ENCODE measurements around the gene PHLDA2. TPM values are rescaled to one million over a fixed set of nuclear protein-coding genes. Genes with fewer than 3 reads are reported as not detected.

PHLDA2 gene
- polyA plus RNA-seq, 4 donors = 5.7 to 55.1 (median 25.2) TPM

DNA sequence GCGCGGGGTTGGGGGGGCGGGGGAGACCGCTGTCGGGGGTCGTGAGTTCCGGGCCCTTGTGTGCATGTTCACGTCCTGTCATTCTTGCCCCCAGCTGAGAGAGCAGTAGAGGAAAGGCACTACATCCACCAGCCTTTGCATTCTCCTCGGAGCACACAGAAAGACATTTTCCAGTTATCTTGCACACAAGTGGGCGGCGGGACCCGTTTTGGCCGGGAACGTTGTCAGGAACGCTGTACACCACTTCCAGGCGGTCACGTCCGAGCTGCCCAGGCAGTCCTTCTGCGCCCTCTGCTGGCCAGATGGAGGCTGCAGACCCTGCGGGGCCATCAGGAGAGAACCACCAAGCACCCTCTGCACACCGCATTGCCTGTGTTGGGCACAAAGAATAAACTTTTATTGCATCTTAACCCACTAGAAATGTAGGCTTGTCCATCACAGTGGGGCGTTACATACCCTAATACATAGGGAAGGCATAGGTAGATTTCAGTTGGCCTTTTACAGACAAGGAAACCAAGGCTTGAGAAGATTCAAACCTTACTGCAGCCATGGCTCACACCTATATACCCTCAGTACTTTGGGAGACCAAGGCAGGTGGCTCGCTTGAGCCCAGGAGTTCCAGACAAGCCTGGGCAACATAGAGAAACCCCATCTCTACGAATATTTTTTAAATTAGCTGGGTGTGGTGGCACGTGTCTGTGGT is 40.8 kb downstream of the PHLDA2 start:
- peaks cover 0 to 4% (median 0%) of the 10 kb centered on the region in 3 donors for H3K36me3 ChIP-seq (ENCODE audit: control insufficient read depth in 3 of 3, insufficient read depth in 2 of 3, low read depth in 1 of 3, low read length in 3 of 3)
- H3K27ac ChIP-seq (ENCODE audit: low read depth in 1 of 3, low read length in 2 of 3) = no peak overlapping the region
- FAIRE-seq = no peak
- H3K9me3 ChIP-seq (ENCODE audit: control insufficient read depth in 2 of 2, insufficient read depth in 1 of 2, low read depth in 1 of 2, low read length in 1 of 2) = peaks cover 0 to 10% of the 10 kb centered on the region in 2 donors
- peaks cover 0 to 35% (median 3%) of the 10 kb centered on the region in 3 donors for H3K4me1 ChIP-seq (ENCODE audit: control insufficient read depth in 3 of 3, insufficient read depth in 2 of 3, low read depth in 1 of 3, low read length in 2 of 3)
- H3K27me3 ChIP-seq (ENCODE audit: control insufficient read depth in 3 of 3, insufficient read depth in 3 of 3, low read length in 3 of 3) = peaks cover 0 to 2% (median 0%) of the 10 kb centered on the region in 3 donors
- H3K4me3 ChIP-seq (ENCODE audit: low read depth in 1 of 3, low read length in 3 of 3) = no peak overlapping the region
- 22 to 31% (median 27%) methylated on average over 25 of the region's 25 CpGs for WGBS, 3 donors
- DNase-seq = peak; percentile 84 to 90

DNA sequence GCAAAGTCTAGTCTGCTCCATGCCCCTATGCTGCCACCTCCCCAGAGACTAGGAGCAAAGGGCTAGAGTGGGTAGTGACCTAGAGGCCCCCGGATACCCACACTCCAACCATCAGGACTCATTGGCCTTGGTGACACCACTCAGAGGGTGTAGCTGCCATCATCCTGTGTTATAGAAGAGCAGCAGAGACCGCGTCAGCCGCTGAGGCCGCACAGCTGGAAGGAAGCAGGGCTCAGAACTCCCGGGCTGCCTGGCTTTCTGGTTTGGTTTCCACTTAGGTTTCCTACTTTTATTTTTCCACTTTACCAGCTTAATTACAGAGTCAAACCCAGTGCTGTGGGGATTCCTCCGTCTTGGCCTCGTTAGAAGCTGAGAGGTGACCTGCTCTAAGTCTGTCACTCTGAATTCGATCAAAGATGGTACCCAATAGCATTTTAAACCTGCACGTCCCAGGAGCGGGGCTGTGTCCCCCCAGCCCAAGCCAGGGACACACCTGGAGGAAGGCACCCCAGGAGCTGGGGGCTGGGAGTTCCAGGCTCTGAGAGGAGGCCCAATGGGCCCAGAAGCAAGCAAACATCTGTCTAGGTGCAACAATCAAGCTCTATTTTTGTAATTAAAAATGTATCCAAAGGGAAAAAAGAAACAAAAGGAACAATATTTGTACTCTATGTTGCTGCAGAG is 41.6 kb downstream of the PHLDA2 start:
- WGBS, 3 donors = 46 to 64% (median 58%) methylated on average over 11 of the region's 11 CpGs
- H3K4me3 ChIP-seq (ENCODE audit: low read depth in 1 of 3, low read length in 3 of 3) = no peak overlapping the region
- FAIRE-seq = no peak
- peak overlapping the region in 1 of 3 donors; percentile 24 for H3K27ac ChIP-seq (ENCODE audit: low read depth in 1 of 3, low read length in 2 of 3)
- H3K9me3 ChIP-seq (ENCODE audit: control insufficient read depth in 2 of 2, insufficient read depth in 1 of 2, low read depth in 1 of 2, low read length in 1 of 2) = peaks cover 0 to 10% of the 10 kb centered on the region in 2 donors
- peaks cover 0 to 11% (median 0%) of the 10 kb centered on the region in 3 donors for H3K36me3 ChIP-seq (ENCODE audit: control insufficient read depth in 3 of 3, insufficient read depth in 2 of 3, low read depth in 1 of 3, low read length in 3 of 3)
- DNase-seq = no peak
- H3K27me3 ChIP-seq (ENCODE audit: control insufficient read depth in 3 of 3, insufficient read depth in 3 of 3, low read length in 3 of 3) = peaks cover 0 to 2% (median 0%) of the 10 kb centered on the region in 3 donors
- H3K4me1 ChIP-seq (ENCODE audit: control insufficient read depth in 3 of 3, insufficient read depth in 2 of 3, low read depth in 1 of 3, low read length in 2 of 3) = peaks cover 0 to 40% (median 3%) of the 10 kb centered on the region in 3 donors

- no peak overlapping the region for H3K4me3 ChIP-seq (ENCODE audit: low read depth in 1 of 3, low read length in 3 of 3)
- H3K27ac ChIP-seq (ENCODE audit: low read depth in 1 of 3, low read length in 2 of 3) = peak overlapping the region in 1 of 3 donors; percentile 66
- H3K9me3 ChIP-seq (ENCODE audit: control insufficient read depth in 2 of 2, insufficient read depth in 1 of 2, low read depth in 1 of 2, low read length in 1 of 2) = peaks cover 0 to 10% of the 10 kb centered on the region in 2 donors
- FAIRE-seq (no peak), DNase-seq (no peak)
- peaks cover 0 to 38% (median 2%) of the 10 kb centered on the region in 3 donors for H3K4me1 ChIP-seq (ENCODE audit: control insufficient read depth in 3 of 3, insufficient read depth in 2 of 3, low read depth in 1 of 3, low read length in 2 of 3)
- WGBS, 3 donors = 76 to 81% (median 77%) methylated on average over 5 of the region's 5 CpGs
- H3K27me3 ChIP-seq (ENCODE audit: control insufficient read depth in 3 of 3, insufficient read depth in 3 of 3, low read length in 3 of 3) = peaks cover 0 to 2% (median 0%) of the 10 kb centered on the region in 3 donors
- H3K36me3 ChIP-seq (ENCODE audit: control insufficient read depth in 3 of 3, insufficient read depth in 2 of 3, low read depth in 1 of 3, low read length in 3 of 3) = peaks cover 0 to 16% (median 0%) of the 10 kb centered on the region in 3 donors
These were observed 42.3 kb downstream of the PHLDA2 start for GRCh38 chr11:2886936-2887335.

- peaks cover 0 to 10% of the 10 kb centered on the region in 2 donors for H3K9me3 ChIP-seq (ENCODE audit: control insufficient read depth in 2 of 2, insufficient read depth in 1 of 2, low read depth in 1 of 2, low read length in 1 of 2)
- 14 to 22% (median 14%) methylated on average over 21 to 49 of the region's 49 CpGs for WGBS, 3 donors
- H3K27ac ChIP-seq (ENCODE audit: low read depth in 1 of 3, low read length in 2 of 3) = peak overlapping the region in 2 of 3 donors; percentile 36 to 66
- H3K4me1 ChIP-seq (ENCODE audit: control insufficient read depth in 3 of 3, insufficient read depth in 2 of 3, low read depth in 1 of 3, low read length in 2 of 3) = peaks cover 0 to 35% (median 2%) of the 10 kb centered on the region in 3 donors
- FAIRE-seq (no peak), DNase-seq (peak in 1 of 2 donors; percentile 70)
- peaks cover 0 to 2% (median 0%) of the 10 kb centered on the region in 3 donors for H3K27me3 ChIP-seq (ENCODE audit: control insufficient read depth in 3 of 3, insufficient read depth in 3 of 3, low read length in 3 of 3)
- peaks cover 0 to 22% (median 0%) of the 10 kb centered on the region in 3 donors for H3K36me3 ChIP-seq (ENCODE audit: control insufficient read depth in 3 of 3, insufficient read depth in 2 of 3, low read depth in 1 of 3, low read length in 3 of 3)
- H3K4me3 ChIP-seq (ENCODE audit: low read depth in 1 of 3, low read length in 3 of 3) = peak overlapping the region; percentile 13 to 66 (median 27)
These were observed 42.9 kb downstream of the PHLDA2 start for GRCh38 chr11:2886191-2886894.

- 0 to 1% (median 1%) methylated on average over 21 to 59 of the region's 61 CpGs for WGBS, 3 donors
- Histone ChIP-seq H3K4me1 (ENCODE audit: control insufficient read depth in 3 of 3, insufficient read depth in 2 of 3, low read depth in 1 of 3, low read length in 2 of 3) (peaks cover 0 to 28% (median 0%) of the 10 kb centered on the region in 3 donors), H3K4me3 (ENCODE audit: low read depth in 1 of 3, low read length in 3 of 3) (peak within 1 kb of the TSS; percentile 46 to 82 (median 66)), H3K9me3 (ENCODE audit: control insufficient read depth in 2 of 2, insufficient read depth in 1 of 2, low read depth in 1 of 2, low read length in 1 of 2) (peaks cover 0 to 10% of the 10 kb centered on the region in 2 donors), H3K27ac (ENCODE audit: low read depth in 1 of 3, low read length in 2 of 3) (peak within 1 kb of the TSS in 2 of 3 donors; percentile 74 to 91), H3K27me3 (ENCODE audit: control insufficient read depth in 3 of 3, insufficient read depth in 3 of 3, low read length in 3 of 3) (peaks cover 0 to 2% (median 0%) of the 10 kb centered on the region in 3 donors), H3K36me3 (ENCODE audit: control insufficient read depth in 3 of 3, insufficient read depth in 2 of 3, low read depth in 1 of 3, low read length in 3 of 3) (peaks cover 0 to 28% (median 0%) of the 10 kb centered on the region in 3 donors)
- FAIRE-seq (no peak), DNase-seq (peak; percentile 80 to 95)
These were observed 43.5 kb downstream of the PHLDA2 start, which contains the start of gene CDKN1C for GRCh38 chr11:2885678-2886081. TSS of gene CDKN1C (minus strand) at chr11:2885775. CDS start at chr11:2885456, 319 bp downstream.

DNA sequence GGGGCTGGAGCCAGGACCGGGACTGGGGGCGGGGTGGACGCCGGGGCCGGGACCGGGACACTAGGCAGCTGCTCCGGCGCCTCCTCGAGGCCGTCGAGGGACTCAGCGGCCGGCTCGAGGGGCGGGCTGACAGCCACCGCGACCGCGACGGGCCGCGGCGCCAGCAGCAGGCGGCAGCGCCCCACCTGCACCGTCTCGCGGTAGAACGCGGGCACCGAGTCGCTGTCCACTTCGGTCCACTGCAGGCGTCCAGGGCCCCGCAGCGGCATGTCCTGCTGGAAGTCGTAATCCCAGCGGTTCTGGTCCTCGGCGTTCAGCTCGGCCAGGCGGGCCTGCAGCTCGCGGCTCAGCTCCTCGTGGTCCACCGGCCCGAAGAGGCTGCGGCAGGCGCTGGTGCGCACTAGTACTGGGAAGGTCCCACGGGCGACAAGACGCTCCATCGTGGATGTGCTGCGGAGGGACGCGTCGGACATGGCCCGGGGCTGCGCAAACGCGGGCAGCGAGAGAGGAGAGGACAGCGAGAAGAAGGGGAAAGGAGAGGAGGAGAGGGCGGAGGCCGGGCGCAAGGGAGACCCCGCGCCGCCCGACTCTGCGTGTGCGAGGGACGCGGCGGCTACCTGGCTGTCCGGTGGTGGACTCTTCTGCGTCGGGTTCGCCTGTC is 44.1 kb downstream of the PHLDA2 start:
- H3K27ac ChIP-seq (ENCODE audit: low read depth in 1 of 3, low read length in 2 of 3) = peak overlapping the region in 2 of 3 donors; percentile 74 to 91
- no peak for FAIRE-seq
- H3K36me3 ChIP-seq (ENCODE audit: control insufficient read depth in 3 of 3, insufficient read depth in 2 of 3, low read depth in 1 of 3, low read length in 3 of 3) = peaks cover 0 to 30% (median 0%) of the 10 kb centered on the region in 3 donors
- peaks cover 0 to 23% (median 0%) of the 10 kb centered on the region in 3 donors for H3K4me1 ChIP-seq (ENCODE audit: control insufficient read depth in 3 of 3, insufficient read depth in 2 of 3, low read depth in 1 of 3, low read length in 2 of 3)
- DNase-seq = peak; percentile 57 to 85
- 1% methylated on average over 63 to 80 of the region's 80 CpGs for WGBS, 3 donors
- H3K4me3 ChIP-seq (ENCODE audit: low read depth in 1 of 3, low read length in 3 of 3) = peak overlapping the region; percentile 46 to 82 (median 66)
- peaks cover 0 to 2% (median 0%) of the 10 kb centered on the region in 3 donors for H3K27me3 ChIP-seq (ENCODE audit: control insufficient read depth in 3 of 3, insufficient read depth in 3 of 3, low read length in 3 of 3)
- peaks cover 0 to 10% of the 10 kb centered on the region in 2 donors for H3K9me3 ChIP-seq (ENCODE audit: control insufficient read depth in 2 of 2, insufficient read depth in 1 of 2, low read depth in 1 of 2, low read length in 1 of 2)

- H3K27ac ChIP-seq (ENCODE audit: low read depth in 1 of 3, low read length in 2 of 3) = peak overlapping the region in 2 of 3 donors; percentile 60 to 82
These were observed 45.0 kb downstream of the PHLDA2 start for GRCh38 chr11:2883979-2884815.

More at GRCh38 chr11:2883979-2884815, 45.0 kb downstream of the PHLDA2 start:
- peaks cover 0 to 2% (median 0%) of the 10 kb centered on the region in 3 donors for H3K27me3 ChIP-seq (ENCODE audit: control insufficient read depth in 3 of 3, insufficient read depth in 3 of 3, low read length in 3 of 3)
- H3K4me3 ChIP-seq (ENCODE audit: low read depth in 1 of 3, low read length in 3 of 3) = peak overlapping the region; percentile 38 to 72 (median 66)
- peaks cover 0 to 22% (median 0%) of the 10 kb centered on the region in 3 donors for H3K4me1 ChIP-seq (ENCODE audit: control insufficient read depth in 3 of 3, insufficient read depth in 2 of 3, low read depth in 1 of 3, low read length in 2 of 3)
- H3K36me3 ChIP-seq (ENCODE audit: control insufficient read depth in 3 of 3, insufficient read depth in 2 of 3, low read depth in 1 of 3, low read length in 3 of 3) = peaks cover 0 to 30% (median 0%) of the 10 kb centered on the region in 3 donors
- 1 to 2% (median 1%) methylated on average over 44 to 119 of the region's 119 CpGs for WGBS, 3 donors
- DNase-seq = peak in 1 of 2 donors; percentile 75
- FAIRE-seq = no peak
- peaks cover 0 to 11% of the 10 kb centered on the region in 2 donors for H3K9me3 ChIP-seq (ENCODE audit: control insufficient read depth in 2 of 2, insufficient read depth in 1 of 2, low read depth in 1 of 2, low read length in 1 of 2)
